GM23338 (cell line): ENCODE results near the gene PPL. TPM values are rescaled to one million over a fixed set of nuclear protein-coding genes. Genes with fewer than 3 reads are reported as not detected.

Experiments used
- ATAC-seq: fragments of 200-7000 bp; cut with Tn5 transposase; 3 replicates; pipeline ENCODE4 v1.9.1; 2020
- DNase-seq: peaks from one replicate; pipeline ENCODE4 v3.0.0-alpha.2; 2015; ENCODE audit warnings: low spot score
- H2AFZ ChIP-seq: fragments of 200-600 bp; sonication (generic); 2 replicates; pipeline ENCODE4 v1.8.0; 2016; ENCODE audit warnings: antibody characterized with exemption, mild to moderate bottlenecking, moderate library complexity
- H3F3A ChIP-seq: fragments of 200-600 bp; sonication (generic); replicated peaks from 2 replicates; pipeline ENCODE4 v1.8.0; 2017; ENCODE audit warnings: antibody characterized with exemption, mixed run types, low read depth
- H3K27ac ChIP-seq: fragments of 200-600 bp; sonication (generic); 2 replicates; pipeline ENCODE4 v1.6.1; 2016; ENCODE audit warnings: low read depth
- H3K27me3 ChIP-seq: fragments of 200-600 bp; sonication (generic); 2 replicates; pipeline ENCODE4 v1.8.0; 2016; ENCODE audit warnings: mild to moderate bottlenecking, mixed run types, moderate library complexity; ENCODE audit not compliant: insufficient read depth
- H3K36me3 ChIP-seq: fragments of 200-600 bp; sonication (generic); 2 replicates; pipeline ENCODE4 v1.8.0; 2016; ENCODE audit warnings: mild to moderate bottlenecking; ENCODE audit not compliant: insufficient read depth
- H3K4me1 ChIP-seq: fragments of 200-600 bp; sonication (generic); 2 replicates; pipeline ENCODE4 v1.8.0; 2016; ENCODE audit warnings: mild to moderate bottlenecking, moderate library complexity; ENCODE audit not compliant: insufficient read depth
- H3K4me2 ChIP-seq: fragments of 200-600 bp; sonication (generic); 2 replicates; pipeline ENCODE4 v1.7.1; 2017; ENCODE audit warnings: mixed run types
- H3K4me3 ChIP-seq: fragments of 200-600 bp; sonication (generic); 2 replicates; pipeline ENCODE4 v1.6.1; 2016; ENCODE audit warnings: mixed run types
- H3K79me2 ChIP-seq: fragments of 200-600 bp; sonication (generic); replicated peaks from 2 replicates; pipeline ENCODE4 v1.8.0; 2017; ENCODE audit warnings: mild to moderate bottlenecking; ENCODE audit not compliant: insufficient read depth
- H3K9me2 ChIP-seq: fragments of 200-600 bp; sonication (generic); 2 replicates; pipeline ENCODE4 v1.8.0; 2017; ENCODE audit not compliant: insufficient read depth
- H4K20me1 ChIP-seq: fragments of 200-600 bp; sonication (generic); replicated peaks from 2 replicates; pipeline ENCODE4 v1.8.0; 2017; ENCODE audit warnings: mild to moderate bottlenecking; ENCODE audit not compliant: insufficient read depth
- H3K27ac Mint-ChIP-seq: 2 replicates; pipeline ENCODE4 v1.8.0; 2020; ENCODE audit warnings: inconsistent platforms, mild to moderate bottlenecking, moderate library complexity, mixed read lengths
- H3K27me3 Mint-ChIP-seq: 3 replicates; pipeline ENCODE4 v1.8.0; 2022; ENCODE audit warnings: low read depth, mild to moderate bottlenecking, moderate library complexity, mixed read lengths, inconsistent platforms; ENCODE audit not compliant: insufficient read depth, poor library complexity
- H3K36me3 Mint-ChIP-seq: 3 replicates; pipeline ENCODE4 v1.8.0; 2021; ENCODE audit warnings: low read depth, mild to moderate bottlenecking, inconsistent platforms, moderate library complexity, mixed read lengths
- H3K4me1 Mint-ChIP-seq: 3 replicates; pipeline ENCODE4 v1.8.0; 2020; ENCODE audit warnings: mild to moderate bottlenecking, inconsistent platforms, mixed read lengths
- H3K4me3 Mint-ChIP-seq: 3 replicates; pipeline ENCODE4 v1.8.0; 2021; ENCODE audit warnings: moderate library complexity, mild to moderate bottlenecking, inconsistent platforms, mixed read lengths
- H3K9me3 Mint-ChIP-seq: 3 replicates; pipeline ENCODE4 v1.8.0; 2020; ENCODE audit warnings: moderate library complexity, mild to moderate bottlenecking, inconsistent platforms, mixed read lengths
- CREB1 ChIP-seq: fragments of 250-450 bp; sonication (Bioruptor Pico); IDR thresholded peaks from 2 replicates; pipeline ENCODE4 v1.5.0; 2020; ENCODE audit warnings: low read depth, mild to moderate bottlenecking, moderate library complexity
- CTCF ChIP-seq, 2 experiments: fragments of 200-600 bp in 1 of 2; sonication (generic) in 1 of 2; conservative IDR thresholded peaks; 2 replicates each; pipeline versions ENCODE4 v1.5.1 to v1.6.1; 2016 to 2017; ENCODE audit warnings: antibody characterized with exemption in 2 of 2, low read depth in 2 of 2, mild to moderate bottlenecking in 2 of 2, moderate library complexity in 1 of 2
- ETS1 ChIP-seq: IDR thresholded peaks from 2 replicates; pipeline ENCODE4 v1.6.1; 2016; ENCODE audit warnings: antibody characterized with exemption
- EZH2 ChIP-seq: fragments of 200-600 bp; sonication (generic); IDR thresholded peaks from one replicate; pipeline ENCODE4 v1.8.0; 2017; ENCODE audit warnings: antibody characterized with exemption, mild to moderate bottlenecking, low read depth; ENCODE audit not compliant: unreplicated experiment
- JUNB ChIP-seq: IDR thresholded peaks from one replicate; pipeline ENCODE4 v1.6.1; 2016; ENCODE audit warnings: antibody characterized with exemption; ENCODE audit not compliant: unreplicated experiment
- NANOG ChIP-seq: IDR thresholded peaks from 2 replicates; pipeline ENCODE4 v1.6.1; 2016; ENCODE audit warnings: antibody characterized with exemption, borderline replicate concordance
- POLR2AphosphoS5 ChIP-seq: IDR thresholded peaks from 2 replicates; pipeline ENCODE4 v1.6.1; 2016; ENCODE audit warnings: antibody characterized with exemption, low read depth
- REST ChIP-seq: IDR thresholded peaks from one replicate; pipeline ENCODE4 v1.6.1; 2018; ENCODE audit warnings: antibody characterized with exemption; ENCODE audit not compliant: unreplicated experiment
- STAT1 ChIP-seq: IDR thresholded peaks from one replicate; pipeline ENCODE4 v1.6.1; 2016; ENCODE audit warnings: antibody characterized with exemption; ENCODE audit not compliant: unreplicated experiment
- ZNF114 ChIP-seq: fragments of 250-450 bp; sonication (Bioruptor Pico); IDR thresholded peaks from 2 replicates; pipeline ENCODE4 v1.5.0; 2020; ENCODE audit warnings: mild to moderate bottlenecking, moderate library complexity
- ZNF331 ChIP-seq: fragments of 250-450 bp; sonication (Bioruptor Pico); IDR thresholded peaks from 2 replicates; pipeline ENCODE4 v1.5.0; 2020; ENCODE audit warnings: low read depth, mild to moderate bottlenecking, moderate library complexity
- polyA plus RNA-seq: library from polyadenylated mRNA; unstranded; fragments of >200 nt; fragmentation: Nextera tagmentation; extraction: Ambion mirVana; gene quantifications from 2 replicates; pipeline ENCODE4 v1.2.1, GENCODE V29; 2016
- total RNA-seq: library from RNA; depleted of rRNA; stranded (reverse); fragments of >200 nt; shearing (Covaris generic); gene quantifications from 2 replicates; pipeline ENCODE4 v1.2.3, GENCODE V29; 2014

Gene PPL
- total and polyA plus RNA-seq, 2 experiments from 2014 or later = 10.6 to 31.7 TPM

- no peak overlapping the region for H3K27ac Mint-ChIP-seq
- Histone ChIP-seq H3K27me3 (no peaks in the 10 kb centered on the region), H3K4me2 (no peak overlapping the region), H4K20me1 (no peaks in the 10 kb centered on the region), H3K4me1 (no peaks in the 10 kb centered on the region), H3K27ac (no peak overlapping the region), H3F3A (no peaks in the 10 kb centered on the region), H3K79me2 (no peaks in the 10 kb centered on the region), H2AFZ (no peak overlapping the region), H3K4me3 (no peak overlapping the region), H3K9me2 (no peaks in the 10 kb centered on the region), H3K36me3 (no peaks in the 10 kb centered on the region)
- no peak for DNase-seq
- ATAC-seq = no peak
- TF ChIP-seq CTCF (conservative IDR thresholded peaks at IDR 0.05; ENCODE audit: low read depth in 2 of 2) (no peak), ZNF331 (no peak), JUNB (no peak), ETS1 (no peak), POLR2AphosphoS5 (no peak)
- H3K4me3 Mint-ChIP-seq = no peak overlapping the region
- peaks cover 6% of the 10 kb centered on the region for H3K4me1 Mint-ChIP-seq
- H3K27me3 Mint-ChIP-seq = peaks cover 8% of the 10 kb centered on the region
- peaks cover 4% of the 10 kb centered on the region; the same call in 1 of the 3 replicates for H3K9me3 Mint-ChIP-seq
- H3K36me3 Mint-ChIP-seq = no peaks in the 10 kb centered on the region
These were observed 39.1 kb upstream of the PPL start for GRCh38 chr16:4976079-4976478.

- no peaks in the 10 kb centered on the region for H3K36me3 ChIP-seq
- H3K4me3 ChIP-seq = no peak overlapping the region
- H3K79me2 ChIP-seq = no peaks in the 10 kb centered on the region
- H3F3A ChIP-seq = peaks cover 18% of the 10 kb centered on the region
- H4K20me1 ChIP-seq = no peaks in the 10 kb centered on the region
- no peak overlapping the region for H3K27ac ChIP-seq
- H3K4me3 Mint-ChIP-seq = no peak overlapping the region
- H3K36me3 Mint-ChIP-seq = no peaks in the 10 kb centered on the region
- ATAC-seq (no peak), DNase-seq (no peak)
- no peak overlapping the region for H3K4me2 ChIP-seq
- peaks cover 4% of the 10 kb centered on the region; the same call in 1 of the 3 replicates for H3K9me3 Mint-ChIP-seq
- H3K27ac Mint-ChIP-seq = no peak overlapping the region
- no peaks in the 10 kb centered on the region for H3K9me2 ChIP-seq
- peaks cover 26% of the 10 kb centered on the region for H3K4me1 ChIP-seq
- H2AFZ ChIP-seq = no peak overlapping the region
- H3K4me1 Mint-ChIP-seq = peaks cover 30% of the 10 kb centered on the region
- H3K27me3 ChIP-seq = no peaks in the 10 kb centered on the region
- H3K27me3 Mint-ChIP-seq = peaks cover 18% of the 10 kb centered on the region
- TF ChIP-seq NANOG (no peak), STAT1 (no peak), REST (no peak), ZNF114 (CRISPR knock-in tag) (no peak), CREB1 (CRISPR knock-in tag) (no peak), ETS1 (no peak), CTCF (conservative IDR thresholded peaks at IDR 0.05; ENCODE audit: low read depth in 2 of 2) (no peak), EZH2 (no peak), JUNB (no peak)
These were observed 36.1 kb upstream of the PPL start for GRCh38 chr16:4972938-4973587.
